Measurements from ENCODE around the gene SOS2. TPM values are rescaled to one million over a fixed set of nuclear protein-coding genes. Genes with fewer than 3 reads are reported as not detected.
"Not testable (repeated sequence)": the region's sequence is repeated elsewhere in the genome, so short reads cannot be mapped to it uniquely, and the experiment has no call there.

Gene SOS2
- total and polyA plus RNA-seq, 3 experiments from 2014 or later = 16.5 to 20.2 (median 18.4) TPM

- Histone ChIP-seq H3K27me3 (ENCODE audit: insufficient read depth, low read length, poor library complexity, severe bottlenecking) (no peaks in the 10 kb centered on the region), H3K36me3 (ENCODE audit: insufficient read depth, low read length) (no peaks in the 10 kb centered on the region), H3K27ac (ENCODE audit: low read depth, low read length) (peak overlapping the region; percentile 95), H3K9me3 (ENCODE audit: low read length) (no peaks in the 10 kb centered on the region), H3K4me1 (ENCODE audit: insufficient read depth, low read length) (peaks cover 87% of the 10 kb centered on the region), H3K4me3 (ENCODE audit: low read length) (peak overlapping the region; percentile 10)
- Mint-ChIP-seq H3K9me3 (no peaks in the 10 kb centered on the region), H3K27ac (peak overlapping the region; percentile 89 to 99 (median 97)), H3K4me1 (peaks cover 68 to 85% (median 77%) of the 10 kb centered on the region in 3 donors), H3K4me3 (peak overlapping the region; percentile 38 to 87 (median 60)), H3K27me3 (no peaks in the 10 kb centered on the region), H3K36me3 (peaks cover 0 to 4% (median 0%) of the 10 kb centered on the region in 3 donors)
- POLR2A ChIA-PET = interaction anchor here (0.5 to 3.4 kb wide), 6 partner anchors 21 to 220 kb away, joined by 3 to 63 read pairs (median 10); no protein-coding TSS in a partner anchor
- CTCF ChIA-PET = interaction anchor here (1.3 to 3.6 kb wide), 10 partner anchors 13 to 232 kb away, joined by 3 to 42 read pairs (median 14); partner anchors contain the start of gene NEMF
- DNase-seq = peak; percentile 27 to 71 (median 42)
These were observed 147.7 kb downstream of the SOS2 start for GRCh38 chr14:50083467-50084337.

DNA sequence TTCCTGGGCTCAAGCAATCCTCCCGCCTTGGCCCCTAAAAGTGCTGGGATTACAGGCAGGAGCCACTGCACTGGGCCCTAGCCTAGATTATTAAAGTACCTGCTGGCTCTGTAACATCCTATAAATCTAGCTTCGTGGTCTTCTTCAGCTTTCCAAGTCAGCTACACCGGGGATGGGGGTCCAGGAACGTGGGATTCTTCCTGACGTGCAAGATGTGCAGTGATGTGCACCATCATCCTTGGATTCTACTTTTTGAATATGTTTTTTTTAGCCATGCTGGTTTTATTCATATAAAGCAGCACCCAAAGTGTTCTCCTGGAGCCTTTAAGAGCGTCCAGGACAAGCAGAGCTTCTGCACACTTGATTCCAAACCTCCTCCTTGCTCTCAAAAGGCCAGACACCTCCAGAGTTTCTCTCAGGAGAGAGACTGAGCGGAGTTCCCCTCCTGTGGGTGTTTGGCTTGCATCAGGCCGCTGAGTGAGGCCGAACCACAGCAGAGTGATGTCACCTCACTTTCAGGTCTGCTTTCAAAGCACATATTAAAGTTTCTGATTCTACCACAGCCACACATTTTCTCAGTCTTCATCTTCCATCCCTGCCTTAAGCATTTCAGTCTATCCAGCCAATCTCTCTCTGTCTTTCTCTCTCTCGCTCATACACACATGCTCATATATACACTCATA, 148.5 kb downstream of the SOS2 start:
- H3K27me3 Mint-ChIP-seq = no peaks in the 10 kb centered on the region
- H3K36me3 Mint-ChIP-seq = peaks cover 0 to 4% (median 0%) of the 10 kb centered on the region in 3 donors
- H3K4me1 Mint-ChIP-seq = peaks cover 62 to 78% (median 69%) of the 10 kb centered on the region in 3 donors
- CTCF ChIA-PET = interaction anchor here (1.0 to 3.6 kb wide), 16 partner anchors 11 to 231 kb away, joined by 3 to 42 read pairs (median 6); partner anchors contain the start of gene NEMF
- peak; percentile 70 to 93 (median 88) for DNase-seq
- POLR2A ChIA-PET = interaction anchor here (0.9 to 3.4 kb wide), 12 partner anchors 11 to 220 kb away, joined by 3 to 63 read pairs (median 8); no protein-coding TSS in a partner anchor
- Histone ChIP-seq H3K36me3 (ENCODE audit: insufficient read depth, low read length) (no peaks in the 10 kb centered on the region), H3K4me1 (ENCODE audit: insufficient read depth, low read length) (peaks cover 79% of the 10 kb centered on the region), H3K27ac (ENCODE audit: low read depth, low read length) (peak overlapping the region; percentile 95), H3K4me3 (ENCODE audit: low read length) (peak overlapping the region; percentile 40), H3K9me3 (ENCODE audit: low read length) (no peaks in the 10 kb centered on the region), H3K27me3 (ENCODE audit: insufficient read depth, low read length, poor library complexity, severe bottlenecking) (no peaks in the 10 kb centered on the region)
- H3K9me3 Mint-ChIP-seq = no peaks in the 10 kb centered on the region
- peak overlapping the region; percentile 58 to 87 (median 61) for H3K4me3 Mint-ChIP-seq
- peak overlapping the region; percentile 89 to 99 (median 97) for H3K27ac Mint-ChIP-seq

DNA sequence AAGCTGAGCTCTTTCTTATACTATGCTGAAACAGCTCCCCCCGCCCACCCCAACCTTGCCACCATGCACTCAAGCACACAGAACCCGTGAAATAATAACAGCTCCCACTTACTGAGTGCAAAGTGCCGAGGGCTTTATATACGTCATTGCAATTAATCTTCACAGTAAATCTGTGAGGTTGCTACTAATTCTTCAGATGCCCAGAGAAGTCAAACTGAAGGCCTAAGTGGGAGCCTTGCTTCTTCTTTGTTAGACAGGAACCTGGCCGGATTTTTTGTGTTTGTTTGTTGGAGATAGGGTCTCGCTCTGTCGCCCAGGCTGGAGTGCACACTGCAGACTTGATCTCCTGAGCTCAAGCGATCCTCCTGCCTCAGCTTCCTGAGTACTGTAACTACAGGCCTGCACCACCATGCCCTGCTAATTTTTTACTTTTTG, 149.1 kb downstream of the SOS2 start:
- H3K27me3 ChIP-seq (ENCODE audit: insufficient read depth, low read length, poor library complexity, severe bottlenecking) = no peaks in the 10 kb centered on the region

DNA sequence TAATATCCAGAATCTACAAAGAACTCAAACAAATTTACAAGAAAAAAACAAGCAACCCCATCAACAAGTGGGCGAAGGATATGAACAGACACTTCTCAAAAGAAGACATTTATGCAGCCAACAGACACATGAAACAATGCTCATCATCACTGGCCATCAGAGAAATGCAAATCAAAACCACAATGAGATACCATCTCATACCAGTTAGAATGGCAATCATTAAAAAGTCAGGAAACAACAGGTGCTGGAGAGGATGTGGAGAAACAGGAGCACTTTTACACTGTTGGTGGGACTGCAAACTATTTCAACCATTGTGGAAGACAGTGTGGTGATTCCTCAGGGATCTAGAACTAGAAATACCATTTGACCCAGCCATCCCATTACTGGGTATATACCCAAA, 152.3 kb downstream of the SOS2 start:
- H3K4me1 ChIP-seq (ENCODE audit: insufficient read depth, low read length) = peaks cover 41% of the 10 kb centered on the region
- H3K9me3 ChIP-seq (ENCODE audit: low read length); H3K27me3 Mint-ChIP-seq; H3K27me3 ChIP-seq (ENCODE audit: insufficient read depth, low read length, poor library complexity, severe bottlenecking); H3K9me3 Mint-ChIP-seq; POLR2A ChIA-PET; H3K27ac ChIP-seq (ENCODE audit: low read depth, low read length); CTCF ChIA-PET; H3K36me3 ChIP-seq (ENCODE audit: insufficient read depth, low read length); DNase-seq; H3K4me3 ChIP-seq (ENCODE audit: low read length); H3K36me3 Mint-ChIP-seq; H3K4me3 Mint-ChIP-seq: not testable (repeated sequence)
- Mint-ChIP-seq H3K4me1 (peaks cover 37 to 62% (median 48%) of the 10 kb centered on the region in 3 donors), H3K27ac (peak overlapping the region in 6 of 8 donors; percentile 11 to 68 (median 52))

More for the DNA sequence above, 149.1 kb downstream of the SOS2 start:
- peaks cover 0 to 3% (median 2%) of the 10 kb centered on the region in 3 donors for H3K36me3 Mint-ChIP-seq
- Histone ChIP-seq H3K4me1 (ENCODE audit: insufficient read depth, low read length) (peaks cover 73% of the 10 kb centered on the region), H3K9me3 (ENCODE audit: low read length) (no peaks in the 10 kb centered on the region), H3K27ac (ENCODE audit: low read depth, low read length) (peak overlapping the region; percentile 95), H3K36me3 (ENCODE audit: insufficient read depth, low read length) (no peaks in the 10 kb centered on the region), H3K4me3 (ENCODE audit: low read length) (peak overlapping the region; percentile 67)
- no peaks in the 10 kb centered on the region for H3K27me3 Mint-ChIP-seq
- peaks cover 58 to 75% (median 63%) of the 10 kb centered on the region in 3 donors for H3K4me1 Mint-ChIP-seq
- peak overlapping the region; percentile 58 to 87 (median 61) for H3K4me3 Mint-ChIP-seq
- peak; percentile 43 to 87 (median 79) for DNase-seq
- H3K9me3 Mint-ChIP-seq = no peaks in the 10 kb centered on the region
- CTCF ChIA-PET = interaction anchor here (1.0 to 3.6 kb wide), 17 partner anchors 10 to 230 kb away, joined by 3 to 42 read pairs (median 6); partner anchors contain the start of gene NEMF
- POLR2A ChIA-PET = interaction anchor here (0.6 to 3.4 kb wide), 15 partner anchors 10 to 220 kb away, joined by 3 to 63 read pairs (median 7); partner anchors contain the start of gene ARF6
- peak overlapping the region; percentile 89 to 99 (median 97) for H3K27ac Mint-ChIP-seq

- H3K27me3 Mint-ChIP-seq; H3K36me3 Mint-ChIP-seq; H3K27ac ChIP-seq (ENCODE audit: low read depth, low read length); H3K27me3 ChIP-seq (ENCODE audit: insufficient read depth, low read length, poor library complexity, severe bottlenecking); H3K4me3 Mint-ChIP-seq; H3K9me3 Mint-ChIP-seq; CTCF ChIA-PET; H3K4me1 ChIP-seq (ENCODE audit: insufficient read depth, low read length); H3K9me3 ChIP-seq (ENCODE audit: low read length); H3K4me3 ChIP-seq (ENCODE audit: low read length); POLR2A ChIA-PET; DNase-seq; H3K36me3 ChIP-seq (ENCODE audit: insufficient read depth, low read length): not testable (repeated sequence)
- Mint-ChIP-seq H3K4me1 (peaks cover 17 to 40% (median 30%) of the 10 kb centered on the region in 3 donors), H3K27ac (peak overlapping the region in 1 of 8 donors; percentile 33)
These were observed 157.7 kb downstream of the SOS2 start for GRCh38 chr14:50073663-50074062.

DNA sequence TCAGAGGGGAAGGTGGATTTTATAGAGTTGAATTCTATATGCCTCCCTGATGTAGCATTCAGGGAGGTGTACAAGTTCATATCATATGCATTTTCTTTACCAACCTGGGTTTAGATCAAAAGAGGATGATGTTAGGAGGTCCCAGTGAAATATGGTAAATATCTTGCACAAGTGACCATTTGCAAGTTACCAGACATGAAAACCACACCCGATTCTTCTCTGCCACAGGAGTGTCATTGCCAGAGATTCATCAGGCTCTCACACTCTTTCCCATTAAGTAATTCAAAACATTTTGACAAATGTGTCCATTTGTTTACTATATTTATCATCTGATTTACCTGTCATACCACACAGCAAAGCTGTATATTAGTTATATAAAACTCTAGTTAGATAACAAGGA, 159.0 kb downstream of the SOS2 start:
- Histone ChIP-seq H3K36me3 (ENCODE audit: insufficient read depth, low read length) (no peaks in the 10 kb centered on the region), H3K4me1 (ENCODE audit: insufficient read depth, low read length) (peaks cover 3% of the 10 kb centered on the region), H3K27ac (ENCODE audit: low read depth, low read length) (no peak overlapping the region), H3K9me3 (ENCODE audit: low read length) (no peaks in the 10 kb centered on the region), H3K4me3 (ENCODE audit: low read length) (no peak overlapping the region), H3K27me3 (ENCODE audit: insufficient read depth, low read length, poor library complexity, severe bottlenecking) (no peaks in the 10 kb centered on the region)
- ChIA-PET CTCF (interaction anchor here (0.6 to 1.5 kb wide), 6 partner anchors 10 to 24 kb away, joined by 3 to 5 read pairs (median 3); no protein-coding TSS in a partner anchor), POLR2A (interaction anchor here (1.4 kb wide), 1 partner anchor 10 kb away, joined by 4 read pairs; no protein-coding TSS in a partner anchor)
- DNase-seq = no peak
- H3K4me3 Mint-ChIP-seq = no peak overlapping the region
- H3K27me3 Mint-ChIP-seq = no peaks in the 10 kb centered on the region
- peak overlapping the region in 5 of 8 donors; percentile 15 to 67 (median 54) for H3K27ac Mint-ChIP-seq
- H3K9me3 Mint-ChIP-seq = no peaks in the 10 kb centered on the region
- H3K36me3 Mint-ChIP-seq = peaks cover 1 to 10% (median 4%) of the 10 kb centered on the region in 3 donors
- H3K4me1 Mint-ChIP-seq = peaks cover 16 to 35% (median 30%) of the 10 kb centered on the region in 3 donors

DNA sequence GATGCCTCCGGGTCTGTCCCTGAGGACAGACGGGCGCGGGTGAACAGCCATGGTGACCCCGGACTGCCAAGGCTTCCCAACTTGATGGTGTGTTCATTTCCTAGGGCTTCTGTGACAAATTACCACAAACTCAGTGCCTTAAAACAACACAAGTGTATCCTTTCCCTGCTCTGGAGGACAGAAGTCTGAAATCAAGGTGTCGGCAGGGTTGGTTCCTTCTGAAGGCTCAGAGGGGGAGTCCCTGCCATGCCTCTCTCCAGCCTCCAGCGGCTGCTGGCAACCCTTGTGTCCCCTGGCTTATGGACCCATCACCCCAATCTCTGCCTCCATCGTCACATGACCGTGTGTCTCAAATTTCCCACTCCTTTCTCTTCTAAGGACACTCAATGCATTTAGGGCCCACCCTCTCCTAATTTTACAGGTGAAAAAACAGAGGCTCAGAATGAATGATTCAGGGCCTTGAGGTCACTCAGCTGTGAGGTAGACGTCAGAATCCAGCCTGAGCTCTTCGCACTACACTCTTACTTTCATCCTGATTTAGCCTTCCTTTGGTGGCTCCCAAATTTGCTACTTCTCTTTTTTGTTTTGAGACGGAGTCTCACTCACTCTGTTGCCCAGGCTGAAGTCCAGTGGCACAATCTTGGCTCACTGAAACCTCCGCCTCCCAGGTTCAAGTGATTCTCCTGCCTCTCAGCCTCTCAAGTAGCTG, 160.4 kb downstream of the SOS2 start:
- peaks cover 1 to 11% (median 6%) of the 10 kb centered on the region in 3 donors for H3K36me3 Mint-ChIP-seq
- H3K27me3 ChIP-seq (ENCODE audit: insufficient read depth, low read length, poor library complexity, severe bottlenecking) = no peaks in the 10 kb centered on the region
- H3K4me3 ChIP-seq (ENCODE audit: low read length) = no peak overlapping the region
- no peaks in the 10 kb centered on the region for H3K9me3 Mint-ChIP-seq
- ChIA-PET CTCF (interaction anchor here (1.4 to 1.5 kb wide), 2 partner anchors 9 to 17 kb away, joined by 3 to 5 read pairs; no protein-coding TSS in a partner anchor), POLR2A (interaction anchor here (0.6 kb wide), 1 partner anchor 208 kb away, joined by 3 read pairs; no protein-coding TSS in a partner anchor)
- H3K27ac ChIP-seq (ENCODE audit: low read depth, low read length) = no peak overlapping the region
- DNase-seq = no peak
- no peaks in the 10 kb centered on the region for H3K9me3 ChIP-seq (ENCODE audit: low read length)
- H3K27me3 Mint-ChIP-seq = no peaks in the 10 kb centered on the region
- H3K4me3 Mint-ChIP-seq = no peak overlapping the region
- H3K27ac Mint-ChIP-seq = peak overlapping the region in 4 of 8 donors; percentile 5 to 83 (median 57)
- H3K36me3 ChIP-seq (ENCODE audit: insufficient read depth, low read length) = no peaks in the 10 kb centered on the region
- H3K4me1 ChIP-seq (ENCODE audit: insufficient read depth, low read length) = peaks cover 7% of the 10 kb centered on the region
- H3K4me1 Mint-ChIP-seq = peaks cover 14 to 34% (median 30%) of the 10 kb centered on the region in 3 donors

Measured in CD8-positive, alpha-beta memory T cell (primary cell).